ENCODE measurements around the gene CCDC18. TPM values are rescaled to one million over a fixed set of nuclear protein-coding genes. Genes with fewer than 3 reads are reported as not detected.

The CCDC18 gene
- total and polyA plus RNA-seq, 10 donors: 9.0 to 18.2 (median 11.2) TPM

GRCh38 chr1:93223023-93223675 lies 42.6 kb downstream of the CCDC18 start:
- H3K4me1 ChIP-seq: peaks cover 0 to 15% (median 0%) of the 10 kb centered on the region in 6 donors
- H3K27ac ChIP-seq: no peak overlapping the region
- no peaks in the 10 kb centered on the region for H3K9me3 ChIP-seq
- TF ChIP-seq POLR2A (IDR thresholded peaks at IDR 0.05) (no peak), CTCF (IDR thresholded peaks at IDR 0.05 in 8 of 11, conservative IDR thresholded peaks at IDR 0.05 in 3 of 11) (no peak), POLR2AphosphoS5 (IDR thresholded peaks at IDR 0.05) (no peak)
- WGBS, 5 donors: 94 to 99% (median 97%) methylated on average over 2 of the region's 2 CpGs
- intact Hi-C loops (cut with DNase I; ENCODE audit: low total_unique reads): no loop called here
- H3K36me3 ChIP-seq: peaks cover 0 to 70% (median 4%) of the 10 kb centered on the region in 6 donors
- no peaks in the 10 kb centered on the region for H3K27me3 ChIP-seq (replicated peaks in 1 of 7)
- H3K4me3 ChIP-seq: no peak overlapping the region
- DNase-seq: no peak

- Histone ChIP-seq H3K4me3 (no peak overlapping the region), H3K27me3 (replicated peaks in 1 of 7) (no peaks in the 10 kb centered on the region), H3K27ac (no peak overlapping the region), H3K36me3 (peaks cover 0 to 66% (median 4%) of the 10 kb centered on the region in 6 donors), H3K4me1 (no peaks in the 10 kb centered on the region), H3K9me3 (peaks cover 0 to 10% (median 5%) of the 10 kb centered on the region in 8 donors)
- DNase-seq: no peak
- TF ChIP-seq POLR2A (IDR thresholded peaks at IDR 0.05) (no peak), CTCF (IDR thresholded peaks at IDR 0.05 in 8 of 11, conservative IDR thresholded peaks at IDR 0.05 in 3 of 11) (no peak), POLR2AphosphoS5 (IDR thresholded peaks at IDR 0.05) (no peak)
- intact Hi-C loops (cut with DNase I; ENCODE audit: low total_unique reads): no loop called here
Measured at GRCh38 chr1:93235261-93235660, 54.7 kb downstream of the CCDC18 start.

- Histone ChIP-seq H3K27me3 (replicated peaks in 1 of 7) (no peaks in the 10 kb centered on the region), H3K27ac (no peak overlapping the region), H3K36me3 (peaks cover 0 to 69% (median 12%) of the 10 kb centered on the region in 6 donors), H3K9me3 (peaks cover 0 to 9% (median 3%) of the 10 kb centered on the region in 8 donors), H3K4me3 (no peak overlapping the region), H3K4me1 (no peaks in the 10 kb centered on the region)
- intact Hi-C loops (cut with DNase I; ENCODE audit: low total_unique reads): no loop called here
- no peak for DNase-seq
- TF ChIP-seq POLR2AphosphoS5 (IDR thresholded peaks at IDR 0.05): no peak
- no peak for TF ChIP-seq CTCF (IDR thresholded peaks at IDR 0.05 in 8 of 11, conservative IDR thresholded peaks at IDR 0.05 in 3 of 11)
- TF ChIP-seq POLR2A (IDR thresholded peaks at IDR 0.05): no peak
Measured at GRCh38 chr1:93237021-93237420, 56.5 kb downstream of the CCDC18 start.

GRCh38 chr1:93238425-93238824 lies 57.9 kb downstream of the CCDC18 start:
- intact Hi-C loops (cut with DNase I; ENCODE audit: low total_unique reads): no loop called here
- peaks cover 2 to 73% (median 22%) of the 10 kb centered on the region in 6 donors for H3K36me3 ChIP-seq
- no peak overlapping the region for H3K4me3 ChIP-seq

More at GRCh38 chr1:93238425-93238824, 57.9 kb downstream of the CCDC18 start:
- Histone ChIP-seq H3K4me1 (no peaks in the 10 kb centered on the region), H3K27ac (no peak overlapping the region), H3K27me3 (replicated peaks in 1 of 7) (no peaks in the 10 kb centered on the region), H3K9me3 (peaks cover 3 to 18% (median 16%) of the 10 kb centered on the region in 8 donors)
- 92 to 100% (median 97%) methylated on average over 1 of the region's 1 CpG for WGBS, 5 donors
- DNase-seq: no peak
- TF ChIP-seq POLR2AphosphoS5 (IDR thresholded peaks at IDR 0.05): no peak
- no peak for TF ChIP-seq POLR2A (IDR thresholded peaks at IDR 0.05)
- TF ChIP-seq CTCF (IDR thresholded peaks at IDR 0.05 in 8 of 11, conservative IDR thresholded peaks at IDR 0.05 in 3 of 11): no peak

Measured in spleen (tissue), 11 donors.